GM12878 (cell line): ENCODE data around the gene ARHGAP45. TPM values are rescaled to one million over a fixed set of nuclear protein-coding genes. Genes with fewer than 3 reads are reported as not detected.

Experiments used
- ATAC-seq: fragments of 200-7000 bp; cut with Tn5 transposase; 3 replicates; pipeline ENCODE4 v1.9.1; 2020; ENCODE audit warnings: mild to moderate bottlenecking, moderate library complexity
- BruUV-seq: library from RNA; stranded (reverse); fragments of 400-500 nt; replicated peaks from 2 replicates; lab custom pipeline; 2021; lab: Mats Ljungman, UMichigan
- CTCF ChIA-PET: fragments of 300-600 bp; sonication (Branson Sonifier 250); formaldehyde crosslinking; extraction: SDS; loops from one replicate; lab custom pipeline; 2021; ENCODE audit warnings: inconsistent platforms; lab: Yijun Ruan, JAX
- POLR2A ChIA-PET: fragments of 350-600 bp; formaldehyde crosslinking; extraction: SDS; loops from one replicate; lab custom pipeline; 2021; ENCODE audit warnings: inconsistent platforms; lab: Charles Lee
- RAD21 ChIA-PET: fragments of 300-600 bp; sonication (Branson Sonifier 250); formaldehyde crosslinking; loops from one replicate; lab custom pipeline; 2023; ENCODE audit warnings: antibody characterized with exemption; ENCODE audit not compliant: unreplicated experiment; lab: Charles Lee
- SMC1A ChIA-PET: fragments of 300-600 bp; sonication (Branson Sonifier 250); formaldehyde crosslinking; loops from one replicate; lab custom pipeline; 2023; ENCODE audit not compliant: unreplicated experiment, uncharacterized antibody; lab: Charles Lee
- DNase-seq: peaks from one replicate; pipeline ENCODE4 v3.0.0-alpha.2; 2011; ENCODE audit warnings: low read depth, low spot score
- FAIRE-seq: peaks from 3 replicates; lab custom pipeline; 2011; peaks lifted over from hg19 to GRCh38; lab: Jason Lieb, UNC
- H2AFZ ChIP-seq: 2 replicates; pipeline ENCODE4 v1.6.0; 2011; ENCODE audit warnings: low read depth, low read length, control low read depth; ENCODE audit not compliant: control insufficient read depth
- H3K27ac ChIP-seq: 2 replicates; pipeline ENCODE4 v1.5.1; 2011; ENCODE audit warnings: control low read depth; ENCODE audit not compliant: control insufficient read depth, insufficient read depth
- H3K27me3 ChIP-seq, 2 experiments: replicated peaks in 1 of 2; 2 replicates each; pipeline versions ENCODE4 v1.6.0 to v1.6.1; 2011; ENCODE audit warnings: low read length in 1 of 2; ENCODE audit not compliant: control insufficient read depth in 2 of 2, insufficient read depth in 2 of 2
- H3K36me3 ChIP-seq, 2 experiments: 2 replicates each; pipeline ENCODE4 v1.5.1; 2011; ENCODE audit warnings: low read length in 1 of 2; ENCODE audit not compliant: control insufficient read depth in 2 of 2, insufficient read depth in 2 of 2
- H3K4me1 ChIP-seq: 2 replicates; pipeline ENCODE4 v1.6.1; 2011; ENCODE audit warnings: mild to moderate bottlenecking, low read length, moderate library complexity, mixed read lengths; ENCODE audit not compliant: control insufficient read depth, insufficient read depth
- H3K4me2 ChIP-seq: 2 replicates; pipeline ENCODE4 v1.6.0; 2011; ENCODE audit warnings: control low read depth; ENCODE audit not compliant: control insufficient read depth, insufficient read depth
- H3K4me3 ChIP-seq: fragments of 200-600 bp; sonication (generic); 2 replicates; pipeline ENCODE4 v1.5.1; 2016
- H3K79me2 ChIP-seq: 2 replicates; pipeline ENCODE4 v1.6.0; 2011; ENCODE audit warnings: low read length; ENCODE audit not compliant: control insufficient read depth, insufficient read depth
- H3K9ac ChIP-seq: 2 replicates; pipeline ENCODE4 v1.8.0; 2011; ENCODE audit warnings: low read length, control low read depth, mixed read lengths; ENCODE audit not compliant: control insufficient read depth, insufficient read depth
- H3K9me3 ChIP-seq: replicated peaks from 3 replicates; pipeline ENCODE4 v1.5.1; 2011; ENCODE audit warnings: mild to moderate bottlenecking, low read length; ENCODE audit not compliant: control insufficient read depth, insufficient read depth
- H4K20me1 ChIP-seq: 2 replicates; pipeline ENCODE4 v1.6.0; 2011; ENCODE audit not compliant: control insufficient read depth, insufficient read depth
- EED ChIP-seq: sonication (generic); IDR thresholded peaks from 2 replicates; pipeline ENCODE4 v1.6.1; 2016; ENCODE audit warnings: antibody characterized with exemption, low read depth
- EGR1 ChIP-seq, 2 experiments: IDR thresholded peaks; 1 replicate in 1 of 2; 2 replicates in 1 of 2; pipeline ENCODE4 v1.6.1; 2011 to 2012; ENCODE audit warnings: low read depth in 2 of 2, low read length in 2 of 2, borderline replicate concordance in 1 of 2, mild to moderate bottlenecking in 1 of 2, moderate library complexity in 1 of 2
- ETV6 ChIP-seq, 2 experiments: fragments of 450-650 bp in 1 of 2; IDR thresholded peaks in 1 of 2; conservative IDR thresholded peaks in 1 of 2; 2 replicates each; pipeline ENCODE4 v1.6.1; 2014; ENCODE audit warnings: antibody characterized with exemption in 1 of 2, borderline replicate concordance in 1 of 2, low read depth in 1 of 2, mild to moderate bottlenecking in 1 of 2, moderate library complexity in 1 of 2
- JUND ChIP-seq: IDR thresholded peaks from 2 replicates; pipeline ENCODE4 v1.6.1; 2012; ENCODE audit warnings: low read depth, mild to moderate bottlenecking, low read length, improper control_type of control experiment, moderate library complexity
- KLF5 ChIP-seq: fragments of 450-650 bp; IDR thresholded peaks from 2 replicates; pipeline ENCODE4 v1.6.1; 2014; ENCODE audit warnings: mild to moderate bottlenecking; ENCODE audit not compliant: partially characterized antibody
- LARP7 ChIP-seq: fragments of 450-650 bp; IDR thresholded peaks from 2 replicates; pipeline ENCODE4 v1.6.1; 2017; ENCODE audit warnings: mild to moderate bottlenecking
- MEF2B ChIP-seq: fragments of 450-650 bp; IDR thresholded peaks from 2 replicates; pipeline ENCODE4 v1.6.1; 2018; ENCODE audit warnings: mild to moderate bottlenecking, moderate library complexity; ENCODE audit not compliant: partially characterized antibody, poor library complexity, severe bottlenecking
- PAX8 ChIP-seq: fragments of 450-650 bp; IDR thresholded peaks from 2 replicates; pipeline ENCODE4 v1.6.1; 2017; ENCODE audit warnings: mild to moderate bottlenecking, moderate library complexity
- RAD21 ChIP-seq: IDR thresholded peaks from 2 replicates; pipeline ENCODE4 v1.6.1; 2011; ENCODE audit warnings: mild to moderate bottlenecking, low read depth, low read length, moderate library complexity; ENCODE audit not compliant: insufficient read depth
- STAT3 ChIP-seq: IDR thresholded peaks from 2 replicates; pipeline ENCODE4 v1.6.1; 2011; ENCODE audit warnings: low read depth, low read length, improper control_type of control experiment
- TCF3 ChIP-seq: IDR thresholded peaks from 2 replicates; pipeline ENCODE4 v1.6.1; 2012; ENCODE audit warnings: low read depth, mild to moderate bottlenecking, low read length, borderline replicate concordance; ENCODE audit not compliant: insufficient read depth
- TCF7 ChIP-seq: IDR thresholded peaks from 2 replicates; pipeline ENCODE4 v1.6.1; 2014; ENCODE audit warnings: antibody characterized with exemption, borderline replicate concordance
- ZNF24 ChIP-seq: fragments of 450-650 bp; IDR thresholded peaks from 2 replicates; pipeline ENCODE4 v1.6.1; 2017; ENCODE audit warnings: antibody characterized with exemption, mild to moderate bottlenecking
- WGBS: methylation state at CpG from one replicate; pipeline ENCODE4 v1.1.6; 2016; ENCODE audit warnings: low lambda C conversion rate; ENCODE audit not compliant: insufficient replicate concordance, insufficient coverage; ENCODE audit errors: missing lambda C conversion rate; 5-methylcytosine and 5-hydroxymethylcytosine counted together
- in situ Hi-C: fragments of 300-500 bp; cut with MboI; formaldehyde crosslinking; loops from 9 replicates; pipeline ENCODE4 v1.14.3; 2018; ENCODE audit warnings: mixed read lengths
- intact Hi-C: fragments of 100-400 bp; cut with micrococcal nuclease; formaldehyde crosslinking; loops from one replicate; pipeline ENCODE4 v1.14.2; 2022; ENCODE audit not compliant: unreplicated experiment
- polyA plus RNA-seq, 11 experiments: library from polyadenylated mRNA; depleted of rRNA in 4 of 11; unstranded in 6 of 11; stranded (reverse) in 5 of 11; fragments of >200 nt; fragmentation: Nextera tagmentation in 4 of 11; fragmentation: Illumina TruSeq in 1 of 11; extraction: Ambion mirVana in 4 of 11; extraction: Trizol in 1 of 11; gene quantifications; 1 replicate in 1 of 11; 2 replicates in 10 of 11; pipeline versions ENCODE4 v1.2.1 to v1.2.3, GENCODE V29; 2011 to 2016; ENCODE audit warnings: inconsistent platforms in 2 of 11, missing spikeins in 2 of 11, low read depth in 1 of 11
- total RNA-seq, 4 experiments: library from RNA; depleted of rRNA in 3 of 4; stranded (reverse); fragments of >200 nt in 3 of 4; fragmentation: Illumina TruSeq in 1 of 4; extraction: Trizol in 1 of 4; gene quantifications; 2 replicates each; pipeline versions ENCODE4 v1.2.1 to v1.2.3, GENCODE V29; 2013 to 2021
- TF ChIP-seq, protein P1 (sequence below): fragments of 450-650 bp; IDR thresholded peaks from 2 replicates; pipeline ENCODE4 v1.6.1; 2017; ENCODE audit warnings: borderline replicate concordance
- TF ChIP-seq, protein P2 (sequence below): IDR thresholded peaks from 2 replicates; pipeline ENCODE4 v1.6.1; 2012; ENCODE audit warnings: low read depth, low read length, improper control_type of control experiment
- TF ChIP-seq, protein P3 (sequence below): fragments of 150-350 bp; IDR thresholded peaks from 2 replicates; pipeline ENCODE4 v1.6.1; 2016; ENCODE audit warnings: low read depth, low read length

ARHGAP45 gene
- total and polyA plus RNA-seq, 10 of the 15 experiments (the other 5 are each of a cell fraction or from before 2014, with no cell fraction given), result 1.4 to 151 (median 59.9) TPM

DNA sequence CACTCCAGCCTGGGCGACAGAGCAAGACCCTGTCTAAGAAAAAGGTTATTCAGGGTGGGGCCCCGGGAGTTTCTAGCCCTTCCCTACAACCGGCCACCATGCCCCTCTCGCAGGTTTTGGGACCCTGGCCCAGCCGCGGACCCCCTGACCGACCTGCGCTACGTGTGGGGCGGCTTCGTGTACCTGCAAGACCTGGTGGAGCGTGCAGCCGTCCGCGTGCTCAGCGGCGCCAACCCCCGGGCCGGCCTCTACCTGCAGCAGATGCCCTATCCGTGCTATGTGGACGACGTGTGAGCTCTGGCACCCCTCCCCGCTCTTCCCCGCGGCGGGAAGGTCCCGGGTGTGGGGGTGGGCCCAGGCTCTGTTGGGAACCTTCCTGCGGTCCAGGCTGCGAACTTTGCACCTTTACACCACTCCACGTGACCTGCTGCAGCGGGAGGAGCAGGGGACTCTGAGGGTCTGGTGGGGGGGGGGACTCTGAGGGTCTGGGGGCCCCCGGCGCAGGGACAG is 20.8 kb upstream of the ARHGAP45 start:
- Histone ChIP-seq H3K36me3 (peaks cover 0 to 1% of the 10 kb centered on the region in 2 experiments; a peak in 1 of 4 replicates), H3K27ac (no peak overlapping the region), H3K9me3 (no peaks in the 10 kb centered on the region), H4K20me1 (no peaks in the 10 kb centered on the region), H3K9ac (no peak overlapping the region), H3K4me3 (no peak overlapping the region), H3K79me2 (no peaks in the 10 kb centered on the region), H3K27me3 (no peaks in the 10 kb centered on the region), H3K4me1 (peaks cover 1% of the 10 kb centered on the region; the same call in 1 of the 2 replicates), H3K4me2 (no peak overlapping the region), H2AFZ (no peak overlapping the region)
- ATAC-seq (no peak), DNase-seq (no peak), FAIRE-seq (no peak)
- intact Hi-C loops, result no loop called here
- RAD21 ChIA-PET, result interaction anchor here (0.7 kb wide), 1 partner anchor 19 kb away, joined by 3 read pairs; no protein-coding TSS in a partner anchor
- in situ Hi-C loops, result no loop called here
- POLR2A ChIA-PET, result no interaction called here
- CTCF ChIA-PET, result interaction anchor here (1.3 kb wide), 1 partner anchor 177 kb away, joined by 3 read pairs; no protein-coding TSS in a partner anchor
- TF ChIP-seq TCF3 (no peak), EGR1 (IDR thresholded peaks at IDR 0.05; ENCODE audit: borderline replicate concordance in 1 of 2, low read depth in 2 of 2, low read length in 2 of 2) (no peak), EED (no peak), JUND (no peak), KLF5 (no peak), MEF2B (no peak), TCF7 (no peak), STAT3 (no peak), ETV6 (conservative IDR thresholded peaks at IDR 0.05 in 1 of 2, IDR thresholded peaks at IDR 0.05 in 1 of 2; ENCODE audit: borderline replicate concordance in 1 of 2, low read depth in 1 of 2) (no peak), LARP7 (no peak), PAX8 (no peak), ZNF24 (no peak), RAD21 (no peak)
- TF ChIP-seq, protein P1, sequence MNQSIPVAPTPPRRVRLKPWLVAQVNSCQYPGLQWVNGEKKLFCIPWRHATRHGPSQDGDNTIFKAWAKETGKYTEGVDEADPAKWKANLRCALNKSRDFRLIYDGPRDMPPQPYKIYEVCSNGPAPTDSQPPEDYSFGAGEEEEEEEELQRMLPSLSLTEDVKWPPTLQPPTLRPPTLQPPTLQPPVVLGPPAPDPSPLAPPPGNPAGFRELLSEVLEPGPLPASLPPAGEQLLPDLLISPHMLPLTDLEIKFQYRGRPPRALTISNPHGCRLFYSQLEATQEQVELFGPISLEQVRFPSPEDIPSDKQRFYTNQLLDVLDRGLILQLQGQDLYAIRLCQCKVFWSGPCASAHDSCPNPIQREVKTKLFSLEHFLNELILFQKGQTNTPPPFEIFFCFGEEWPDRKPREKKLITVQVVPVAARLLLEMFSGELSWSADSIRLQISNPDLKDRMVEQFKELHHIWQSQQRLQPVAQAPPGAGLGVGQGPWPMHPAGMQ, result no peak
- TF ChIP-seq, protein P2, sequence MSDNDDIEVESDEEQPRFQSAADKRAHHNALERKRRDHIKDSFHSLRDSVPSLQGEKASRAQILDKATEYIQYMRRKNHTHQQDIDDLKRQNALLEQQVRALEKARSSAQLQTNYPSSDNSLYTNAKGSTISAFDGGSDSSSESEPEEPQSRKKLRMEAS, result no peak
- TF ChIP-seq, protein P3, sequence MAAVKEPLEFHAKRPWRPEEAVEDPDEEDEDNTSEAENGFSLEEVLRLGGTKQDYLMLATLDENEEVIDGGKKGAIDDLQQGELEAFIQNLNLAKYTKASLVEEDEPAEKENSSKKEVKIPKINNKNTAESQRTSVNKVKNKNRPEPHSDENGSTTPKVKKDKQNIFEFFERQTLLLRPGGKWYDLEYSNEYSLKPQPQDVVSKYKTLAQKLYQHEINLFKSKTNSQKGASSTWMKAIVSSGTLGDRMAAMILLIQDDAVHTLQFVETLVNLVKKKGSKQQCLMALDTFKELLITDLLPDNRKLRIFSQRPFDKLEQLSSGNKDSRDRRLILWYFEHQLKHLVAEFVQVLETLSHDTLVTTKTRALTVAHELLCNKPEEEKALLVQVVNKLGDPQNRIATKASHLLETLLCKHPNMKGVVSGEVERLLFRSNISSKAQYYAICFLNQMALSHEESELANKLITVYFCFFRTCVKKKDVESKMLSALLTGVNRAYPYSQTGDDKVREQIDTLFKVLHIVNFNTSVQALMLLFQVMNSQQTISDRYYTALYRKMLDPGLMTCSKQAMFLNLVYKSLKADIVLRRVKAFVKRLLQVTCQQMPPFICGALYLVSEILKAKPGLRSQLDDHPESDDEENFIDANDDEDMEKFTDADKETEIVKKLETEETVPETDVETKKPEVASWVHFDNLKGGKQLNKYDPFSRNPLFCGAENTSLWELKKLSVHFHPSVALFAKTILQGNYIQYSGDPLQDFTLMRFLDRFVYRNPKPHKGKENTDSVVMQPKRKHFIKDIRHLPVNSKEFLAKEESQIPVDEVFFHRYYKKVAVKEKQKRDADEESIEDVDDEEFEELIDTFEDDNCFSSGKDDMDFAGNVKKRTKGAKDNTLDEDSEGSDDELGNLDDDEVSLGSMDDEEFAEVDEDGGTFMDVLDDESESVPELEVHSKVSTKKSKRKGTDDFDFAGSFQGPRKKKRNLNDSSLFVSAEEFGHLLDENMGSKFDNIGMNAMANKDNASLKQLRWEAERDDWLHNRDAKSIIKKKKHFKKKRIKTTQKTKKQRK, result no peak
- BruUV-seq, result no TSS peak
- 80% methylated on average over 27 of the region's 33 CpGs for WGBS
- SMC1A ChIA-PET, result no interaction called here
